ENCODE results near the gene ZRANB1. TPM values are rescaled to one million over a fixed set of nuclear protein-coding genes. Genes with fewer than 3 reads are reported as not detected.

ZRANB1 gene
- total and polyA plus RNA-seq, 2 of the 4 experiments (the other 2 are of a cell fraction), result 11.2 to 24.7 TPM

- in situ Hi-C loops (cut with MboI; ENCODE audit: low sequenced_read_pairs) (no loop called here), intact Hi-C loops (cut with micrococcal nuclease) (no loop called here), dilution Hi-C loops (cut with HindIII; ENCODE audit: low sequenced_read_pairs, unreplicated experiment) (no loop called here)
- H2BK20ac ChIP-seq (ENCODE audit: low read depth, low read length), result no peak overlapping the region
- H4K91ac ChIP-seq (ENCODE audit: insufficient read depth, low read depth, low read length), result no peak overlapping the region
- no peak overlapping the region for H3K56ac ChIP-seq (ENCODE audit: extremely low read depth, insufficient read depth, low read length)
- no peaks in the 10 kb centered on the region for H3K9me3 ChIP-seq (ENCODE audit: control insufficient read depth, insufficient read depth, low read length)
- no peak overlapping the region for H3K4ac ChIP-seq (ENCODE audit: low read depth, low read length)
- ChIA-PET CTCF (interaction anchor here (0.8 to 1.1 kb wide), 2 partner anchors 9 to 31 kb away, joined by 3 to 4 read pairs; no protein-coding TSS in a partner anchor), POLR2A (ENCODE audit: unreplicated experiment) (no interaction called here)
- no peak overlapping the region for H4K8ac ChIP-seq (ENCODE audit: low read depth in 2 of 2, low read length in 2 of 2)
- ATAC-seq (ENCODE audit: low read depth) (no peak), DNase-seq (no peak)
- no peak overlapping the region for H3K23ac ChIP-seq (ENCODE audit: low read depth, low read length)
- H2AFZ ChIP-seq (replicated peaks; ENCODE audit: low read length, poor library complexity), result no peak overlapping the region
- H4K5ac ChIP-seq (ENCODE audit: low read depth, low read length), result no peak overlapping the region
- peaks cover 42 to 99% of the 10 kb centered on the region in 2 experiments for H3K79me1 ChIP-seq (ENCODE audit: low read depth in 1 of 2, low read length in 2 of 2)
- peaks cover 29% of the 10 kb centered on the region for H3K36me3 ChIP-seq (ENCODE audit: control insufficient read depth, insufficient read depth, low read length)
- H2AK9ac ChIP-seq (replicated peaks; ENCODE audit: low read depth, low read length, poor library complexity), result no peak overlapping the region
- H3K4me1 ChIP-seq (ENCODE audit: control insufficient read depth, insufficient read depth, low read length), result peaks cover 3% of the 10 kb centered on the region; the same call in 1 of the 2 replicates
- H2AK5ac ChIP-seq (ENCODE audit: low read depth, low read length), result no peak overlapping the region
- H3K4me2 ChIP-seq (ENCODE audit: low read depth, low read length), result no peak overlapping the region
- H2BK5ac ChIP-seq (ENCODE audit: low read depth, low read length, poor library complexity, severe bottlenecking), result no peak overlapping the region
- H3K18ac ChIP-seq (ENCODE audit: low read depth, low read length), result no peak overlapping the region
- H2BK15ac ChIP-seq (ENCODE audit: low read depth, low read length), result no peak overlapping the region
- no TSS peak for BruUV-seq (replicated peaks)
- H3K27me3 ChIP-seq (ENCODE audit: control insufficient read depth, insufficient read depth, low read length), result no peaks in the 10 kb centered on the region
- peaks cover 97% of the 10 kb centered on the region for H4K20me1 ChIP-seq (ENCODE audit: insufficient read depth, low read length)
- H3K14ac ChIP-seq (replicated peaks; ENCODE audit: low read depth, low read length), result no peak overlapping the region
- 55% methylated on average over 3 of the region's 14 CpGs; no CpG with 5 or more reads in 1 of the 2 experiments for WGBS, 2 experiments (ENCODE audit: extremely low coverage in 2 of 2, insufficient read length in 1 of 2)
- TF ChIP-seq FOS (IDR thresholded peaks at IDR 0.05; ENCODE audit: low read depth, low read length) (no peak), NFE2L2 (IDR thresholded peaks at IDR 0.05; ENCODE audit: low read depth, low read length) (no peak), BHLHE40 (IDR thresholded peaks at IDR 0.05; ENCODE audit: low read depth, low read length) (no peak), MAFK (IDR thresholded peaks at IDR 0.05; ENCODE audit: low read depth, low read length) (no peak), POLR2A (IDR thresholded peaks at IDR 0.05; ENCODE audit: low read depth, low read length) (no peak), CHD1 (IDR thresholded peaks at IDR 0.05; ENCODE audit: low read depth, low read length) (no peak), RCOR1 (IDR thresholded peaks at IDR 0.05; ENCODE audit: insufficient replicate concordance, low read length) (no peak), MAZ (IDR thresholded peaks at IDR 0.05; ENCODE audit: borderline replicate concordance, low read depth, low read length) (no peak), RFX5 (IDR thresholded peaks at IDR 0.05; ENCODE audit: low read depth, low read length) (no peak), SMC3 (IDR thresholded peaks at IDR 0.05; ENCODE audit: low read depth, low read length) (no peak), RAD21 (IDR thresholded peaks at IDR 0.05; ENCODE audit: low read length) (no peak), USF2 (IDR thresholded peaks at IDR 0.05; ENCODE audit: low read depth, low read length) (no peak), CTCF (conservative IDR thresholded peaks at IDR 0.05; ENCODE audit: low read depth, low read length) (no peak), CEBPB (IDR thresholded peaks at IDR 0.05; ENCODE audit: low read depth, low read length) (no peak), MXI1 (IDR thresholded peaks at IDR 0.05; ENCODE audit: borderline replicate concordance, low read depth, low read length) (no peak)
- TF ChIP-seq, protein P1, sequence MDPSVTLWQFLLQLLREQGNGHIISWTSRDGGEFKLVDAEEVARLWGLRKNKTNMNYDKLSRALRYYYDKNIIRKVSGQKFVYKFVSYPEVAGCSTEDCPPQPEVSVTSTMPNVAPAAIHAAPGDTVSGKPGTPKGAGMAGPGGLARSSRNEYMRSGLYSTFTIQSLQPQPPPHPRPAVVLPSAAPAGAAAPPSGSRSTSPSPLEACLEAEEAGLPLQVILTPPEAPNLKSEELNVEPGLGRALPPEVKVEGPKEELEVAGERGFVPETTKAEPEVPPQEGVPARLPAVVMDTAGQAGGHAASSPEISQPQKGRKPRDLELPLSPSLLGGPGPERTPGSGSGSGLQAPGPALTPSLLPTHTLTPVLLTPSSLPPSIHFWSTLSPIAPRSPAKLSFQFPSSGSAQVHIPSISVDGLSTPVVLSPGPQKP (IDR thresholded peaks at IDR 0.05; ENCODE audit: borderline replicate concordance, low read depth, low read length), result no peak
- H3K9me1 ChIP-seq (ENCODE audit: insufficient read depth, low read length), result peaks cover 37% of the 10 kb centered on the region
- no peak overlapping the region for H2BK120ac ChIP-seq (ENCODE audit: low read depth, low read length)
- H3K4me3 ChIP-seq (ENCODE audit: insufficient read depth, low read depth, low read length), result no peak overlapping the region
- no peak overlapping the region for H3K27ac ChIP-seq (ENCODE audit: insufficient read depth, low read length)
- no peak overlapping the region for H3K9ac ChIP-seq (ENCODE audit: low read depth, low read length)
These were observed 74.8 kb downstream of the ZRANB1 start for GRCh38 chr10:125016611-125017202.

All from IMR-90 (cell line).